ENCODE data around the gene EPO.

DNA sequence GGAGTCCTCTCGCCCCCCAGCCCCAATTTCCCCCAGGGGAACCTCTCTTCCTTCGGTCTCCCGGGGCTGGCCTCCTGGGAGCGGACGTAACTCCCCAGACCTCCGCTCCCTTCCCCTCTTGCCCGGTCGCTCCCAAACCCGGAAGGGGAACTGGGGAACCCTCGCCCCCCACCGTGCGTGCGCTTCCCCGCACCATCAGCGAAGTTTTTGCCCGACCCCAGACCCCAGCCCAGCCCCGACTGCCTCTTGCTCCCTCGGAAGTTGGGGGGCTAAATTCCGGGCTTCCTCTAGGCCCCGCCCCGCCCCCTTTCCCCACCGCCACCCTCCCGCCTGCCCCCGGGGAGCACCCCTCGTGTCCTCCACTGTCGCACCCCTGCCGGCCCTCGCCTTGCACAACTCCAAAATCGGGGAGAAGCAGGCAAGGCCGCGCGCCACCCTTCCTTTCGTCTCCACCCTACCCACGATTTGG is 46.3 kb upstream of the EPO start:
- no peak for TF ChIP-seq EZH2phosphoT487 (IDR thresholded peaks at IDR 0.05; ENCODE audit: insufficient read depth, low read depth)
- no peak for TF ChIP-seq EZH2 (IDR thresholded peaks at IDR 0.05; ENCODE audit: insufficient read depth, poor library complexity, severe bottlenecking)

Measured in GM23248 (cell line).